ENCODE measurements around the gene LRGUK. TPM values are rescaled to one million over a fixed set of nuclear protein-coding genes. Genes with fewer than 3 reads are reported as not detected.

Gene LRGUK
- total RNA-seq, 4 donors from 2014 or later: 0.10 TPM; not detected in 3

DNA sequence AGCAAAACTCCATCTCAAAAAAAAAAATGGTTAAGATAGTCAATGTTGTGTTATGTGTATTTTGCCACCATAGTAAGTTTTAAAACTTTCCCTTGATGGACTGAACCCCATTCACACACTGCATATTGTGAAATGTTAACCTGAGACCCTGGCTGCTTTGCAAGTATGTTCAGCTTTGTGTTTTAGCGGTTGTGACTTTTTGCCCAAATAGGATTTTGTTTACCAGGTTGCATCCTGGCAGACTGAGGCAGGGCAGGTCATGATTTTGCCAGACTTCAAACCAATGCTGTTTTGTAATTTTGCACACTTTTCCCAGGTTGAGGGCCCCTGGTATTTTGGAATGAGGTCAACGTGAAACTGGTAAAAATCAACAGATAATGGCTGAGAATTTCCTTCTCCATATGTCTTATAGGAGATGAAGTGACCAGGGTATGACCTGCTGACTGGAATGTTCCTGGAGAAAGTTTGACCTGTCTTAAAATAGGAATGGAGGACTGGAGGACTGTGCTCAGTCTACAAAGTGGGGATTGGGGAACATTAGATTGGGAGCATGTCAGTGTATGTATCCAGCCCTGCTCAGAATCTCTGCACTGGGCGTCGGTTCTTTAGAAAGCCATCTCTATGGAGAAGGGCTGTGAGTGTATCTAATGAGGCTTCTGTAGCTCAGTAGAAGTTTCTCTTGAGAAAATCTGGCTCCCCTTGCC lies 76.2 kb downstream of the LRGUK start:
- no peaks in the 10 kb centered on the region for H3K27me3 ChIP-seq
- no peaks in the 10 kb centered on the region for H3K9me3 ChIP-seq
- DNase-seq (no peak), ATAC-seq (no peak)
- H3K27ac ChIP-seq: no peak overlapping the region
- no peaks in the 10 kb centered on the region for H3K36me3 ChIP-seq
- H3K4me3 ChIP-seq: no peak overlapping the region
- H3K4me1 ChIP-seq: no peaks in the 10 kb centered on the region
- intact Hi-C loops (cut with DNase I; ENCODE audit: low total_unique reads) (no loop called here), in situ Hi-C loops (cut with MboI; ENCODE audit: low sequenced_read_pairs in 4 of 4) (no loop called here)
- TF ChIP-seq, protein P1, sequence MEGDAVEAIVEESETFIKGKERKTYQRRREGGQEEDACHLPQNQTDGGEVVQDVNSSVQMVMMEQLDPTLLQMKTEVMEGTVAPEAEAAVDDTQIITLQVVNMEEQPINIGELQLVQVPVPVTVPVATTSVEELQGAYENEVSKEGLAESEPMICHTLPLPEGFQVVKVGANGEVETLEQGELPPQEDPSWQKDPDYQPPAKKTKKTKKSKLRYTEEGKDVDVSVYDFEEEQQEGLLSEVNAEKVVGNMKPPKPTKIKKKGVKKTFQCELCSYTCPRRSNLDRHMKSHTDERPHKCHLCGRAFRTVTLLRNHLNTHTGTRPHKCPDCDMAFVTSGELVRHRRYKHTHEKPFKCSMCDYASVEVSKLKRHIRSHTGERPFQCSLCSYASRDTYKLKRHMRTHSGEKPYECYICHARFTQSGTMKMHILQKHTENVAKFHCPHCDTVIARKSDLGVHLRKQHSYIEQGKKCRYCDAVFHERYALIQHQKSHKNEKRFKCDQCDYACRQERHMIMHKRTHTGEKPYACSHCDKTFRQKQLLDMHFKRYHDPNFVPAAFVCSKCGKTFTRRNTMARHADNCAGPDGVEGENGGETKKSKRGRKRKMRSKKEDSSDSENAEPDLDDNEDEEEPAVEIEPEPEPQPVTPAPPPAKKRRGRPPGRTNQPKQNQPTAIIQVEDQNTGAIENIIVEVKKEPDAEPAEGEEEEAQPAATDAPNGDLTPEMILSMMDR (IDR thresholded peaks at IDR 0.05 in 4 of 5, conservative IDR thresholded peaks at IDR 0.05 in 1 of 5): no peak
- TF ChIP-seq POLR2A (IDR thresholded peaks at IDR 0.05): no peak

DNA sequence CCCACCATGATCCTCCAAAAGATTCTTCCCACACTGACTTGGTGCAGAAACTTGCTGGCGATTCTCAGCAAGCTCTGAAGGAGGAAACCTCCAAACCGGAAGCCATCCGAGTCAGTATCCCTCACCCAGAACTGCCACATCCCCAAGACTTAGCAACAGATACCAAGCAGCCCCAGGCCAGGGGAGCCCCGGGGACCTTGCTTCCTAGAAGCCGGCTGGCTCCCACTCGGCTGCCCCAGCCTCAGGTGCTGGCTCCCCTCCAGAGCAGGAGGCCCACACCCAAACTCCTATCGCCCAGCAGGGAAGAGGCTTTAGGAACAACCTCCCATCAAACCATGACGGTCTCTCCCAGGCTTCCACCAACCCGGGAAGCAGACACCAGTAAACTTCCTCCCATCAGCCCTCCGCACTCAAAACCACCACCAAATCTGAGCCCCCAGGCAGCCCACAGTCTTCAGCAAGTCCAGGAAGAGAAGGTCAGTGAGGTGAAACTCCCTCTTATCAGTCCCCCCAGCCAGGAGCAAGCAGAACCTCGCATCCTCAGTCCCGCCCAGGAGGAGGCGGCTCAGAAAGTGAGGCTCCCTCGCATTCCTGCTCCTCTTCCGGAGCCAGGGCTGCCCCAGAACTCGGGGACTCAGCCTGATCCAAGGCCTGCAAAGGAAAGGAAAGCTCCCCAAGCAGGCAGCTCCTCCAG lies 82.3 kb downstream of the LRGUK start:
- intact Hi-C loops (cut with DNase I; ENCODE audit: low total_unique reads) (no loop called here), in situ Hi-C loops (cut with MboI; ENCODE audit: low sequenced_read_pairs in 4 of 4) (no loop called here)
- no peak for DNase-seq
- no peaks in the 10 kb centered on the region for H3K36me3 ChIP-seq
- no peak overlapping the region for H3K27ac ChIP-seq
- ATAC-seq: no peak
- TF ChIP-seq, protein P1 (IDR thresholded peaks at IDR 0.05 in 4 of 5, conservative IDR thresholded peaks at IDR 0.05 in 1 of 5): no peak
- TF ChIP-seq POLR2A (IDR thresholded peaks at IDR 0.05): no peak
- H3K9me3 ChIP-seq: no peaks in the 10 kb centered on the region
- no peaks in the 10 kb centered on the region for H3K27me3 ChIP-seq
- no peaks in the 10 kb centered on the region for H3K4me1 ChIP-seq
- H3K4me3 ChIP-seq: no peak overlapping the region

DNA sequence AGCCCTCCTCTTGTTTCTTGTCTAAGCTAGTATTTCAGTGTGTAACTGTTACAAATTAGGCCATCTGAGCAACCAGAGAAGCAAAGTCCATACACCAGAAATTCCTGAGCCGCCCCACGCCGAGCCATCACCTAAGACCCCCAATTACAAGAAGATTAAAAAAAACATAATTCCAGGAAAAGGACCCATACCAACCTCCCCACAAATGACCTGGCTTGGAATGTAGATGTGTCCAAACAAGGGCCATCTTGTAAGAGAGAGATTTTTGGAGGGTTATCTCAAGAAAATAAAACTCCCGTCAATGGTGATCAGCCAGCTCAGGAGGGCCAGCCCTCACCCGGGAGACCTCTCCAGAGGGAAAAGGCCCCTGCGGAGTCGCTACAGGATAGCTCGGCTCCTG lies 83.1 kb downstream of the LRGUK start:
- DNase-seq (no peak), ATAC-seq (no peak)
- H3K36me3 ChIP-seq: no peaks in the 10 kb centered on the region
- H3K27me3 ChIP-seq: no peaks in the 10 kb centered on the region
- no peak overlapping the region for H3K4me3 ChIP-seq
- in situ Hi-C loops (cut with MboI; ENCODE audit: low sequenced_read_pairs in 4 of 4) (no loop called here), intact Hi-C loops (cut with DNase I; ENCODE audit: low total_unique reads) (no loop called here)
- H3K27ac ChIP-seq: no peak overlapping the region
- no peaks in the 10 kb centered on the region for H3K9me3 ChIP-seq
- H3K4me1 ChIP-seq: no peaks in the 10 kb centered on the region
- no peak for TF ChIP-seq POLR2A (IDR thresholded peaks at IDR 0.05)
- TF ChIP-seq, protein P1 (IDR thresholded peaks at IDR 0.05 in 4 of 5, conservative IDR thresholded peaks at IDR 0.05 in 1 of 5): no peak

GRCh38 chr7:134210976-134211663 lies 84.0 kb downstream of the LRGUK start:
- Histone ChIP-seq H3K9me3 (no peaks in the 10 kb centered on the region), H3K36me3 (no peaks in the 10 kb centered on the region), H3K4me1 (no peaks in the 10 kb centered on the region), H3K27ac (no peak overlapping the region), H3K27me3 (no peaks in the 10 kb centered on the region), H3K4me3 (no peak overlapping the region)
- no peak for TF ChIP-seq POLR2A (IDR thresholded peaks at IDR 0.05)
- TF ChIP-seq, protein P1 (IDR thresholded peaks at IDR 0.05 in 4 of 5, conservative IDR thresholded peaks at IDR 0.05 in 1 of 5): no peak
- DNase-seq: no peak
- no peak for ATAC-seq
- in situ Hi-C loops (cut with MboI; ENCODE audit: low sequenced_read_pairs in 4 of 4): no loop called here
- intact Hi-C loops (cut with DNase I; ENCODE audit: low total_unique reads): no loop called here
